Measurements from ENCODE around the gene UBE2E1.

DNA sequence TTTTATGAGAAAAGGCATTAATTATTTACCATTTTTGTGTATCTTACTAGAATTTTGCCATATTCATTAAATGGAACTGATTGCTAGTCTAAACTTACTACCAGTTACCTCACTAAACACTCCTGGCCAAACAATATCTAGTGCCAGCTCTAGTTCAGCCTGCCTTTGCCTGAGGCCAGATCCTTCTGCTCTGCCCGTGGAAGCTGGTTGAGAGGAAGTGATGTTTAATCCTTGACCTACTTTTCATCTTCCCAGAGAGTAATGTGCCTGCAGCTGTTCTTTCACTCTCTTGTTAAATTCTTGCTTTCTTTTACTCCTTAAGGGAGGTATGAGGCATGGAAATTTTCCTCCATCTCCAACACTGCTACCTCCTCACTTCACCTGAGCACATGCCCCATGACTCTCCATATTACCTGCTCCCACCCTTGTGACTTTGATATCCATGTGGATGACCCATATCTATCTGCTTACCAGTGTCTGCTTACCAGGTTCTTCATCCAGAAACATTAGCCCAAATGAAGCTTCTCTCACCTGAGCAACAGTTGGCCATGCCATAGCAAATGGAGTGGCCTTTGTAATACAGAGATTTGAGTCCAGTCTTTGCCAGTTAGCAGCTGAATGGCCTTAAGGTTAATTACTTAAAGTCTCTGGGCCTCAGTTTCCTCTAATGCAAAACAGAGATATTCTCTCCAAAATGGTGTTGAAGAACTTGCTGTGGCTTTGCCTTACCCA is 53.4 kb downstream of the UBE2E1 start:
- TF ChIP-seq, protein P1, sequence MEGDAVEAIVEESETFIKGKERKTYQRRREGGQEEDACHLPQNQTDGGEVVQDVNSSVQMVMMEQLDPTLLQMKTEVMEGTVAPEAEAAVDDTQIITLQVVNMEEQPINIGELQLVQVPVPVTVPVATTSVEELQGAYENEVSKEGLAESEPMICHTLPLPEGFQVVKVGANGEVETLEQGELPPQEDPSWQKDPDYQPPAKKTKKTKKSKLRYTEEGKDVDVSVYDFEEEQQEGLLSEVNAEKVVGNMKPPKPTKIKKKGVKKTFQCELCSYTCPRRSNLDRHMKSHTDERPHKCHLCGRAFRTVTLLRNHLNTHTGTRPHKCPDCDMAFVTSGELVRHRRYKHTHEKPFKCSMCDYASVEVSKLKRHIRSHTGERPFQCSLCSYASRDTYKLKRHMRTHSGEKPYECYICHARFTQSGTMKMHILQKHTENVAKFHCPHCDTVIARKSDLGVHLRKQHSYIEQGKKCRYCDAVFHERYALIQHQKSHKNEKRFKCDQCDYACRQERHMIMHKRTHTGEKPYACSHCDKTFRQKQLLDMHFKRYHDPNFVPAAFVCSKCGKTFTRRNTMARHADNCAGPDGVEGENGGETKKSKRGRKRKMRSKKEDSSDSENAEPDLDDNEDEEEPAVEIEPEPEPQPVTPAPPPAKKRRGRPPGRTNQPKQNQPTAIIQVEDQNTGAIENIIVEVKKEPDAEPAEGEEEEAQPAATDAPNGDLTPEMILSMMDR (IDR thresholded peaks at IDR 0.05 in 8 of 11, conservative IDR thresholded peaks at IDR 0.05 in 3 of 11) = no peak
- no peak for TF ChIP-seq POLR2A (IDR thresholded peaks at IDR 0.05)
- peak in 1 of 3 donors; percentile 20 for TF ChIP-seq POLR2AphosphoS5 (IDR thresholded peaks at IDR 0.05)
